ENCODE data around the gene RHPN2. TPM values are rescaled to one million over a fixed set of nuclear protein-coding genes. Genes with fewer than 3 reads are reported as not detected.

RHPN2 gene
- total and polyA plus RNA-seq, 2 of the 8 experiments (the other 6 are each of a cell fraction or from before 2014, with no cell fraction given): 22.8 to 31.1 TPM

DNA sequence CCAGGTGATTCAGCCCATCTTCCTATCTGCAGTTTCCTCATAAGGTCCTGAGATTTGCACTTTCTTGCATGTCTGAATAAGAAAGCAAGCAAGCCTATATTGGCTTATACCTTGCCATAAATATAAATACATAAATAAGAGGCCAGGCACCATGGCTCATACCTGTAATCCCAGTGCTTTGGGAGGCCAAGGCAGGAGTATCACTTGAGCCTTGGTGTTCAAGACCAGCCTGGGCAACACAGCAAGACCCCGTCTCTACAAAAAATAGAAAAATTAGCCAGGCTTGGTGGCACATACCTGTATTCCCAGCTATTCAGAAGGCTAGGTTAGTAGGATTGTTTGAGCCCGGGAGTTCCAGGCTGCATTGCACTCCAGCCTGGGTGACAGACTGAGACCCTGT, 10.8 kb upstream of the RHPN2 start:
- H2BK12ac ChIP-seq (ENCODE audit: low read depth, low read length): no peak overlapping the region
- H3K79me1 ChIP-seq (ENCODE audit: low read depth, low read length): no peaks in the 10 kb centered on the region
- H2BK120ac ChIP-seq (replicated peaks; ENCODE audit: low read depth, low read length): no peak overlapping the region
- no peak overlapping the region for H2BK15ac ChIP-seq (ENCODE audit: low read length)
- H3K23me2 ChIP-seq (ENCODE audit: low read depth, low read length): no peaks in the 10 kb centered on the region
- CTCF ChIA-PET (ENCODE audit: partially characterized antibody): interaction anchor here (0.6 to 1.1 kb wide), 3 partner anchors 42 to 473 kb away, joined by 3 read pairs; no protein-coding TSS in a partner anchor
- no peak overlapping the region for H3K4me2 ChIP-seq (ENCODE audit: insufficient read depth in 1 of 2, low read depth in 2 of 2, low read length in 2 of 2)
- no peak overlapping the region for H3K9ac ChIP-seq (replicated peaks in 1 of 4; ENCODE audit: extremely low read depth in 1 of 4, low read depth in 3 of 4, low read length in 3 of 4)
- FAIRE-seq: no peak
- POLR2A ChIA-PET (ENCODE audit: partially characterized antibody): no interaction called here
- no peak overlapping the region for H2AK5ac ChIP-seq (ENCODE audit: low read depth, low read length)
- no peak overlapping the region for H2BK20ac ChIP-seq (ENCODE audit: low read length)
- TF ChIP-seq SP4 (IDR thresholded peaks at IDR 0.05; ENCODE audit: low read length) (no peak), GABPA (IDR thresholded peaks at IDR 0.05; ENCODE audit: borderline replicate concordance, insufficient read depth, low read length) (no peak), SP2 (IDR thresholded peaks at IDR 0.05; ENCODE audit: low read length) (no peak), TAF1 (IDR thresholded peaks at IDR 0.05; ENCODE audit: low read depth, low read length) (no peak)
- H4K5ac ChIP-seq (ENCODE audit: insufficient read length, low read depth, low read length): no peak overlapping the region
- H4K8ac ChIP-seq (ENCODE audit: extremely low read depth, insufficient read depth, low read length): no peak overlapping the region
- H3K23ac ChIP-seq (ENCODE audit: insufficient read length): no peak overlapping the region
- no peaks in the 10 kb centered on the region for H3K36me3 ChIP-seq (ENCODE audit: control insufficient read depth in 2 of 4, insufficient read depth in 4 of 4, low read length in 3 of 4)
- no peak overlapping the region for H3K4me3 ChIP-seq (ENCODE audit: extremely low read depth in 1 of 4, insufficient read depth in 2 of 4, low read depth in 3 of 4, low read length in 4 of 4)
- H3K9me3 ChIP-seq (ENCODE audit: insufficient read depth in 2 of 2, low read depth in 1 of 2, low read length in 1 of 2): no peaks in the 10 kb centered on the region
- no peaks in the 10 kb centered on the region for H3K79me2 ChIP-seq (ENCODE audit: control insufficient read depth in 1 of 2, insufficient read depth in 2 of 2, low read length in 2 of 2)
- no peak for DNase-seq (ENCODE audit: low read depth in 1 of 2, low spot score in 2 of 2)
- no peak overlapping the region for H3K18ac ChIP-seq (ENCODE audit: extremely low read depth, low read length)
- no peak overlapping the region for H2BK5ac ChIP-seq (ENCODE audit: low read depth, low read length)
- H3K27ac ChIP-seq (ENCODE audit: low read depth, low read length): no peak overlapping the region
- no peak overlapping the region for H3K4ac ChIP-seq (replicated peaks; ENCODE audit: insufficient read length, low read depth, low read length)
- no peaks in the 10 kb centered on the region for H3K27me3 ChIP-seq (replicated peaks in 1 of 4; ENCODE audit: control insufficient read depth in 3 of 4, extremely low read depth in 1 of 4, insufficient read depth in 3 of 4, low read length in 3 of 4)
- WGBS, 2 experiments (ENCODE audit: extremely low coverage in 1 of 2, insufficient coverage in 1 of 2, insufficient read length in 1 of 2, insufficient replicate concordance in 2 of 2, low coverage in 1 of 2, low lambda C conversion rate in 2 of 2, missing lambda C conversion rate in 1 of 2): 86% methylated on average over 2 of the region's 2 CpGs; no CpG with 5 or more reads in 1 of the 2 experiments
- no peaks in the 10 kb centered on the region for H4K20me1 ChIP-seq (replicated peaks in 1 of 2; ENCODE audit: control insufficient read depth in 1 of 2, insufficient read depth in 2 of 2, low read length in 2 of 2)
- H3K56ac ChIP-seq (replicated peaks; ENCODE audit: insufficient read length, low read depth, low read length): no peak overlapping the region
- no peak overlapping the region for H4K91ac ChIP-seq (replicated peaks; ENCODE audit: insufficient read length, low read length)
- no peak overlapping the region for H2AFZ ChIP-seq (ENCODE audit: low read length)
- peaks cover 0 to 5% (median 2%) of the 10 kb centered on the region in 4 experiments; a peak in 2 of 7 replicates for H3K4me1 ChIP-seq (replicated peaks in 1 of 4; ENCODE audit: control insufficient read depth in 3 of 4, insufficient read depth in 4 of 4, low read length in 3 of 4)
- no peak overlapping the region for H3K14ac ChIP-seq (ENCODE audit: insufficient read length)
